Choroid plexus epithelial cell (primary cell): Measurements from ENCODE around the gene LIMS1.
"Not testable (repeated sequence)": the region's sequence is repeated elsewhere in the genome, so short reads cannot be mapped to it uniquely, and the experiment has no call there.

Experiments used
- DNase-seq: peaks from one replicate; pipeline ENCODE4 v3.0.0-alpha.2; 2010; ENCODE audit warnings: low read depth
- H3K4me3 ChIP-seq: 2 replicates; pipeline ENCODE4 v1.5.1; 2011; ENCODE audit warnings: low read depth, mild to moderate bottlenecking, control low read depth, low read length, moderate library complexity
- CTCF ChIP-seq: conservative IDR thresholded peaks from 2 replicates; pipeline ENCODE4 v1.5.1; 2011; ENCODE audit warnings: low read depth, mild to moderate bottlenecking, control low read depth, inconsistent platforms, low read length, moderate library complexity

Gene LIMS1

GRCh38 chr2:108597105-108597744, 63.0 kb downstream of the LIMS1 start:
- peak; percentile 85 for DNase-seq
- peak; percentile 22 for TF ChIP-seq CTCF
- not testable (repeated sequence) for H3K4me3 ChIP-seq

- not testable (repeated sequence) for H3K4me3 ChIP-seq, DNase-seq
Measured at GRCh38 chr2:108601199-108601598, 66.9 kb downstream of the LIMS1 start.

- H3K4me3 ChIP-seq, result no peak overlapping the region
- TF ChIP-seq CTCF, result no peak
- DNase-seq, result no peak
Measured at GRCh38 chr2:108602422-108602821, 68.2 kb downstream of the LIMS1 start.

- no peak for TF ChIP-seq CTCF
- peak; percentile 49 for DNase-seq
- no peak overlapping the region for H3K4me3 ChIP-seq
Measured at GRCh38 chr2:108604196-108604595, 69.9 kb downstream of the LIMS1 start.

- TF ChIP-seq CTCF, result no peak
- no peak for DNase-seq
- no peak overlapping the region for H3K4me3 ChIP-seq
Measured at GRCh38 chr2:108605947-108606346, 71.7 kb downstream of the LIMS1 start.

GRCh38 chr2:108607706-108608301, 73.5 kb downstream of the LIMS1 start:
- H3K4me3 ChIP-seq, result no peak overlapping the region
- peak; percentile 72 for DNase-seq
- TF ChIP-seq CTCF, result peak; percentile 81

- H3K4me3 ChIP-seq, result no peak overlapping the region
- no peak for DNase-seq
- no peak for TF ChIP-seq CTCF
Measured at GRCh38 chr2:108611021-108611420, 76.8 kb downstream of the LIMS1 start.
